CD4-positive, alpha-beta T cell treated with Interleukin-6 at 100 ng/mL for 8 hours (primary cell): ENCODE results near the gene WDR45.

Experiments used
- DNase-seq: peaks from one replicate; pipeline ENCODE4 v3.0.0-alpha.2; 2020; ENCODE audit warnings: mixed read lengths, low spot score

The WDR45 gene

GRCh38 chrX:49073601-49074575 lies 5.8 kb downstream of the WDR45 start, which contains the start of gene PRAF2:
PRAF2 (minus strand) TSS chrX:49074002; CDS start chrX:49073987, 15 bp downstream.
- peak; percentile 91 for DNase-seq

- DNase-seq: no peak
Observed at GRCh38 chrX:49072712-49073095, 7.0 kb downstream of the WDR45 start.

- DNase-seq: no peak
Observed at GRCh38 chrX:49071877-49072711, 7.6 kb downstream of the WDR45 start.

GRCh38 chrX:49070988-49071387 lies 8.7 kb downstream of the WDR45 start:
- no peak for DNase-seq

GRCh38 chrX:49069038-49069437 lies 10.6 kb downstream of the WDR45 start:
- no peak for DNase-seq

GRCh38 chrX:49067285-49068120 lies 12.2 kb downstream of the WDR45 start:
- no peak for DNase-seq

GRCh38 chrX:49066690-49067089 lies 13.0 kb downstream of the WDR45 start:
- no peak for DNase-seq

GRCh38 chrX:49066278-49066677 lies 13.4 kb downstream of the WDR45 start:
- DNase-seq: no peak

GRCh38 chrX:49064735-49065134 lies 15.0 kb downstream of the WDR45 start:
- no peak for DNase-seq

GRCh38 chrX:49064303-49064702 lies 15.4 kb downstream of the WDR45 start:
- no peak for DNase-seq

GRCh38 chrX:49063715-49064114 lies 16.0 kb downstream of the WDR45 start:
- DNase-seq: no peak

GRCh38 chrX:49061916-49062315 lies 17.8 kb downstream of the WDR45 start:
- DNase-seq: no peak

GRCh38 chrX:49061490-49061889 lies 18.2 kb downstream of the WDR45 start:
- no peak for DNase-seq

- DNase-seq: no peak
Observed at GRCh38 chrX:49060914-49061313, 18.8 kb downstream of the WDR45 start.

- DNase-seq: no peak
Observed at GRCh38 chrX:49059681-49060085, 20.0 kb downstream of the WDR45 start.

- no peak for DNase-seq
Observed at GRCh38 chrX:49059201-49059600, 20.5 kb downstream of the WDR45 start.

GRCh38 chrX:49058794-49059193 lies 20.9 kb downstream of the WDR45 start, which contains the start of gene CCDC120:
CCDC120 (plus strand) TSS chrX:49058999; CDS start chrX:49062042, 3,043 bp downstream.
- no peak for DNase-seq

GRCh38 chrX:49054073-49054762 lies 25.5 kb downstream of the WDR45 start:
- DNase-seq: no peak

GRCh38 chrX:49053223-49054072 lies 26.2 kb downstream of the WDR45 start:
- peak; percentile 62 for DNase-seq

- no peak for DNase-seq
Observed at GRCh38 chrX:49043987-49044281, 35.8 kb downstream of the WDR45 start.
